ENCODE results near the gene USP10. TPM values are rescaled to one million over a fixed set of nuclear protein-coding genes. Genes with fewer than 3 reads are reported as not detected.
A peak's percentile ranks its signal among the peaks of the same experiment; 100 is the strongest.

The USP10 gene
- polyA plus RNA-seq, 1 donor, result 66.5 TPM

GRCh38 chr16:84712138-84712671 is 12.4 kb downstream of the USP10 start:
- Histone ChIP-seq H3K36me3 (ENCODE audit: control insufficient read depth, insufficient read depth, low read length) (no peaks in the 10 kb centered on the region), H3K4me1 (ENCODE audit: control insufficient read depth, insufficient read depth, low read length) (peaks cover under 1% of the 10 kb centered on the region), H3K4me3 (ENCODE audit: low read length) (no peak overlapping the region), H3K9me3 (ENCODE audit: control insufficient read depth, low read depth, low read length) (no peaks in the 10 kb centered on the region), H3K27ac (ENCODE audit: low read length) (no peak overlapping the region), H3K27me3 (ENCODE audit: control insufficient read depth, insufficient read depth, low read length) (no peaks in the 10 kb centered on the region)
- no CpG with 5 or more reads among the region's 8 CpGs for WGBS (ENCODE audit: insufficient coverage, low lambda C conversion rate)
- no peak for DNase-seq

GRCh38 chr16:84712801-84713775 is 13.3 kb downstream of the USP10 start:
- Histone ChIP-seq H3K36me3 (ENCODE audit: control insufficient read depth, insufficient read depth, low read length) (no peaks in the 10 kb centered on the region), H3K4me3 (ENCODE audit: low read length) (no peak overlapping the region), H3K4me1 (ENCODE audit: control insufficient read depth, insufficient read depth, low read length) (peaks cover 2% of the 10 kb centered on the region), H3K9me3 (ENCODE audit: control insufficient read depth, low read depth, low read length) (no peaks in the 10 kb centered on the region), H3K27me3 (ENCODE audit: control insufficient read depth, insufficient read depth, low read length) (no peaks in the 10 kb centered on the region), H3K27ac (ENCODE audit: low read length) (no peak overlapping the region)
- no peak for DNase-seq
- WGBS (ENCODE audit: insufficient coverage, low lambda C conversion rate), result 90% methylated on average over 2 of the region's 13 CpGs

- DNase-seq, result no peak
- WGBS (ENCODE audit: insufficient coverage, low lambda C conversion rate), result 100% methylated on average over 1 of the region's 6 CpGs
- no peaks in the 10 kb centered on the region for H3K36me3 ChIP-seq (ENCODE audit: control insufficient read depth, insufficient read depth, low read length)
- no peak overlapping the region for H3K27ac ChIP-seq (ENCODE audit: low read length)
- H3K4me3 ChIP-seq (ENCODE audit: low read length), result no peak overlapping the region
- no peaks in the 10 kb centered on the region for H3K27me3 ChIP-seq (ENCODE audit: control insufficient read depth, insufficient read depth, low read length)
- no peaks in the 10 kb centered on the region for H3K9me3 ChIP-seq (ENCODE audit: control insufficient read depth, low read depth, low read length)
- peaks cover 2% of the 10 kb centered on the region for H3K4me1 ChIP-seq (ENCODE audit: control insufficient read depth, insufficient read depth, low read length)
Observed at GRCh38 chr16:84714028-84714427, 14.2 kb downstream of the USP10 start.

GRCh38 chr16:84715424-84715823 is 15.6 kb downstream of the USP10 start:
- Histone ChIP-seq H3K36me3 (ENCODE audit: control insufficient read depth, insufficient read depth, low read length) (no peaks in the 10 kb centered on the region), H3K4me1 (ENCODE audit: control insufficient read depth, insufficient read depth, low read length) (peaks cover 2% of the 10 kb centered on the region), H3K27me3 (ENCODE audit: control insufficient read depth, insufficient read depth, low read length) (no peaks in the 10 kb centered on the region), H3K27ac (ENCODE audit: low read length) (no peak overlapping the region), H3K9me3 (ENCODE audit: control insufficient read depth, low read depth, low read length) (no peaks in the 10 kb centered on the region), H3K4me3 (ENCODE audit: low read length) (no peak overlapping the region)
- WGBS (ENCODE audit: insufficient coverage, low lambda C conversion rate), result 67% methylated on average over 1 of the region's 3 CpGs
- no peak for DNase-seq

GRCh38 chr16:84715854-84716253 is 16.1 kb downstream of the USP10 start:
- no CpG with 5 or more reads among the region's 7 CpGs for WGBS (ENCODE audit: insufficient coverage, low lambda C conversion rate)
- no peak for DNase-seq
- peaks cover 2% of the 10 kb centered on the region for H3K4me1 ChIP-seq (ENCODE audit: control insufficient read depth, insufficient read depth, low read length)

GRCh38 chr16:84716740-84717139 is 16.9 kb downstream of the USP10 start:
- DNase-seq, result no peak
- no peaks in the 10 kb centered on the region for H3K27me3 ChIP-seq (ENCODE audit: control insufficient read depth, insufficient read depth, low read length)
- no peak overlapping the region for H3K27ac ChIP-seq (ENCODE audit: low read length)
- no peaks in the 10 kb centered on the region for H3K36me3 ChIP-seq (ENCODE audit: control insufficient read depth, insufficient read depth, low read length)
- no peaks in the 10 kb centered on the region for H3K9me3 ChIP-seq (ENCODE audit: control insufficient read depth, low read depth, low read length)
- H3K4me3 ChIP-seq (ENCODE audit: low read length), result no peak overlapping the region
- peaks cover 2% of the 10 kb centered on the region for H3K4me1 ChIP-seq (ENCODE audit: control insufficient read depth, insufficient read depth, low read length)
- WGBS (ENCODE audit: insufficient coverage, low lambda C conversion rate), result no CpG with 5 or more reads among the region's 7 CpGs

More at GRCh38 chr16:84715854-84716253, 16.1 kb downstream of the USP10 start:
- H3K27me3 ChIP-seq (ENCODE audit: control insufficient read depth, insufficient read depth, low read length), result no peaks in the 10 kb centered on the region
- no peaks in the 10 kb centered on the region for H3K36me3 ChIP-seq (ENCODE audit: control insufficient read depth, insufficient read depth, low read length)
- no peaks in the 10 kb centered on the region for H3K9me3 ChIP-seq (ENCODE audit: control insufficient read depth, low read depth, low read length)
- no peak overlapping the region for H3K4me3 ChIP-seq (ENCODE audit: low read length)
- H3K27ac ChIP-seq (ENCODE audit: low read length), result no peak overlapping the region

- Histone ChIP-seq H3K4me3 (ENCODE audit: low read length) (no peak overlapping the region), H3K9me3 (ENCODE audit: control insufficient read depth, low read depth, low read length) (no peaks in the 10 kb centered on the region), H3K36me3 (ENCODE audit: control insufficient read depth, insufficient read depth, low read length) (no peaks in the 10 kb centered on the region), H3K4me1 (ENCODE audit: control insufficient read depth, insufficient read depth, low read length) (peaks cover 2% of the 10 kb centered on the region), H3K27ac (ENCODE audit: low read length) (no peak overlapping the region), H3K27me3 (ENCODE audit: control insufficient read depth, insufficient read depth, low read length) (no peaks in the 10 kb centered on the region)
- 100% methylated on average over 1 of the region's 2 CpGs for WGBS (ENCODE audit: insufficient coverage, low lambda C conversion rate)
- DNase-seq, result no peak
Observed at GRCh38 chr16:84717484-84717883, 17.7 kb downstream of the USP10 start.

GRCh38 chr16:84720177-84720579 is 20.4 kb downstream of the USP10 start:
- Histone ChIP-seq H3K27me3 (ENCODE audit: control insufficient read depth, insufficient read depth, low read length) (no peaks in the 10 kb centered on the region), H3K4me3 (ENCODE audit: low read length) (no peak overlapping the region), H3K36me3 (ENCODE audit: control insufficient read depth, insufficient read depth, low read length) (no peaks in the 10 kb centered on the region), H3K4me1 (ENCODE audit: control insufficient read depth, insufficient read depth, low read length) (peaks cover 23% of the 10 kb centered on the region), H3K9me3 (ENCODE audit: control insufficient read depth, low read depth, low read length) (no peaks in the 10 kb centered on the region), H3K27ac (ENCODE audit: low read length) (no peak overlapping the region)
- WGBS (ENCODE audit: insufficient coverage, low lambda C conversion rate), result 100% methylated on average over 2 of the region's 8 CpGs
- no peak for DNase-seq

GRCh38 chr16:84722068-84722467 is 22.3 kb downstream of the USP10 start:
- no CpG with 5 or more reads among the region's 1 CpG for WGBS (ENCODE audit: insufficient coverage, low lambda C conversion rate)
- DNase-seq, result no peak
- H3K4me3 ChIP-seq (ENCODE audit: low read length), result no peak overlapping the region
- H3K4me1 ChIP-seq (ENCODE audit: control insufficient read depth, insufficient read depth, low read length), result peaks cover 41% of the 10 kb centered on the region
- H3K27me3 ChIP-seq (ENCODE audit: control insufficient read depth, insufficient read depth, low read length), result no peaks in the 10 kb centered on the region
- no peaks in the 10 kb centered on the region for H3K9me3 ChIP-seq (ENCODE audit: control insufficient read depth, low read depth, low read length)
- no peaks in the 10 kb centered on the region for H3K36me3 ChIP-seq (ENCODE audit: control insufficient read depth, insufficient read depth, low read length)
- no peak overlapping the region for H3K27ac ChIP-seq (ENCODE audit: low read length)

- H3K27me3 ChIP-seq (ENCODE audit: control insufficient read depth, insufficient read depth, low read length), result no peaks in the 10 kb centered on the region
- WGBS (ENCODE audit: insufficient coverage, low lambda C conversion rate), result no CpG with 5 or more reads among the region's 1 CpG
- no peaks in the 10 kb centered on the region for H3K36me3 ChIP-seq (ENCODE audit: control insufficient read depth, insufficient read depth, low read length)
- H3K4me1 ChIP-seq (ENCODE audit: control insufficient read depth, insufficient read depth, low read length), result peaks cover 54% of the 10 kb centered on the region
- H3K27ac ChIP-seq (ENCODE audit: low read length), result peak overlapping the region; percentile 87
- H3K9me3 ChIP-seq (ENCODE audit: control insufficient read depth, low read depth, low read length), result no peaks in the 10 kb centered on the region
- H3K4me3 ChIP-seq (ENCODE audit: low read length), result no peak overlapping the region
- peak in 1 of 2 donors; percentile 76 for DNase-seq
Observed at GRCh38 chr16:84723906-84724305, 24.1 kb downstream of the USP10 start.
